Right renal pelvis (tissue), 4 donors: Measurements from ENCODE around the gene NRXN3. TPM values are rescaled to one million over a fixed set of nuclear protein-coding genes. Genes with fewer than 3 reads are reported as not detected.

ENCODE experiments used
- DNase-seq, 4 donors: peaks; one replicate each; pipeline ENCODE4 v3.0.0-alpha.2; 2013; ENCODE audit warnings: low read depth in 4 of 4, low spot score in 3 of 4, missing footprints in 1 of 4
- polyA plus RNA-seq, 4 donors: library from polyadenylated mRNA; unstranded; fragments of 120-200 nt; gene quantifications; one replicate each; pipeline ENCODE4 v1.2.1, GENCODE V29; 2013; ENCODE audit not compliant: insufficient read length in 4 of 4

NRXN3 gene
- polyA plus RNA-seq, 4 donors: 5.7 to 7.3 (median 7.2) TPM

DNA sequence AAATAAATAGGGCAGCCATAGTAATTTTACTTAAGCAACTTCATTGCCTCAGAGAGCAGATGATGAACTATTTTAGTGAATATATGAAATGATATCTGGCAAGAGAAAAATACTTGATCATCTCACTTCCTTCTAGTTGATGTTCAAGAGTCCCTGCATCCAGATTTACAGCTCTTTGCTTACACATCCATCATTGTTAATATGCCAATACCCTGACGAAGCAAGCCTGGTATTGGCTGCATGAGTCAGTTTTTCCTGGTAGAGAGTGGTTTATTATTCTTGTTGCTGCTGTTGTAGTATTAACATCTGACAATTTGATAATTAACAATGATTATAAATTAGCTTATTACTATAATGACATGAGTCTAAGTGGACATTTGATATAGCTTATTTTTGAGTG, 681.9 kb downstream of the NRXN3 start:
- DNase-seq: no peak

DNA sequence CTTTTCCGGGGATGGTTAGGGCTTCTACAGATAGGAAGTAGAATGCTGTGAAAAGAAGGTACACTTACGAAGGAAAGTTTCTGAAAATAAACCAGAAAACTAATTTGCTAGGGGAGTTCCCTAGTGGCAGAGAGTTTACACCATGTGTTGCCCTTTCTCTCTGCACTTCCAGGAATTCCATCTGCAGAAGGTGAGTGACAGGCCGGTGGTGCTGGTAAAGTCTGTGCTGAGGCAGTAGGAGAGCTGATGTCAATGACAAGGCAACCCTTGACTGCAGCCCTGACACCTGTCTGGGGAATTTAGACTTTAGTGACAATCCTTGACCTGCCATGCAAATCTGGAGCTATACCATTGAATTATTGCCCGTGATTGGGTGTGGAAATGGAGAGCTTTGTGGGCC, 687.8 kb downstream of the NRXN3 start:
- no peak for DNase-seq

DNA sequence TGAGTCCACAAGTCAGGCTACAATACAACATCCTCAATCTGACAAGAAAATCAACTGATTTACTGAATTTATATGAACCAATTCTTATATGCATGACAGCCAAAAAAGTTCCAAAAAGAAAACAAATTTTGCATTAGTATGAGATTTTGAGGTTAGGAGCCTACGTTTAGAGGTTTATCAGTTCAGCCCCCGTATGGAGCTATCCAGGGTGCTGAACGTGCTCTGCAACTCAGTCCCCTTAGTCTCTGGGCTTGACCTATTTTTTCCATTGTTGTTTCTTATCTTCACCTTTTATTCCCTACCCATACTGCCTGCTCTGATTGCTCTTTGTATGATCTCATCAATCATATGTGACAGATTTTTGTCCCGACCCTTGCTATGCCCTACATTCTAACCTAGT, 693.0 kb downstream of the NRXN3 start:
- peak; percentile 31 to 64 (median 38) for DNase-seq

DNA sequence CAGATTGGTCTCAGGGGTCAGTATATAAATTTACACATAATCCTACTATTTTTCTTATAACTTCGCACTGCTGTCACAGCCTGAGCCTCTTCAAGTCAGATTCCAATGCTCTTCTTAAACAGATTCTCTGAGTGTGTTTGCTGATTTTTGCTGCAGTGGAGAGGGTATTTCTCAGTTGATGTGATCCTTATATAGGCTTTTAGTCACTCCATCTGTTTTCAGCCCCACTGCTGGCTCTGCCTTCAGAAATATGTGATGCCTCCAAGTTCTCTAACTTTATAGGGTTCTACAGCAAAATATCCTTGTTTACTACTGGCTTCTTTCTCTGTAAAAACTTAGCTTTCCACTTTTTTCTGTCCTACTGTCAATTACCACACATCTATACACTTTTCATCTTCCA, 702.7 kb downstream of the NRXN3 start:
- no peak for DNase-seq

DNA sequence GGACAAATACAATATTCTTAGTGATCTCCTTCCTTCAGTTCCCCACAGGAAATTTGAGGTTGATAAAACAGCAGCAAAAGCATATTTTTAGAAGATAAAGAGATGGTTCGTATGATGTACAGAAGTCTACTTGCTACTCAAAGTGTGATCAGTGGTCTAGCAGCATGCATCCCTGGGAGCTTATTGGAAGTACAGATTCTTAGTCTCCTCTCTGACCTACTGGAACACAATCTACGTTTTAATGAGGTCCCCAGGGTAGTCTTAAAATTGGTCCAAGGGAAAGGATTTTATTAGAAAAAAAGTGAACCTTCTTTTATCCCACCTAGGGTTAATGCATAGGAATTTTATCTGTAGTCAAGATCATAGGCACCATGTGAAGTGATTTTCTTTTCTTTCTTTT, 703.4 kb downstream of the NRXN3 start:
- DNase-seq: no peak

DNA sequence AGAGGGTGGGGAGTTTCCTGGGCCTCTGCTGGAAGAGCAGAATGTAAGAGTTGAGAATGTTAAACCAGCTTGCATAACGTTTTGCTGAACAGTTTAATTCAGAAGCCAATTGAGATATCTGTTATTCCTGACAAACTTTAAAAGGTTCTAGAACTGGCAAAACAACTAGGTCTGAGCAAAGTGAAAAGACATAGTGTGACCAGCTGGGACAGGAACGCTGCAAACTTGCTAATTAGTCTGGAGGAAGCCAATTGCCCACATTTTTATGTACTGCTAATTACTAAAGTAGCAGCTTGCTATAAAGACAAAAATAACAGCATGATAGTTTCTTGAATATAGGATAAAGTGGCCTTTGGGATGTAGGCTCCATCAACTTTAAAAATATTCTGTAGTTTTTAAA, 704.9 kb downstream of the NRXN3 start:
- no peak for DNase-seq

DNA sequence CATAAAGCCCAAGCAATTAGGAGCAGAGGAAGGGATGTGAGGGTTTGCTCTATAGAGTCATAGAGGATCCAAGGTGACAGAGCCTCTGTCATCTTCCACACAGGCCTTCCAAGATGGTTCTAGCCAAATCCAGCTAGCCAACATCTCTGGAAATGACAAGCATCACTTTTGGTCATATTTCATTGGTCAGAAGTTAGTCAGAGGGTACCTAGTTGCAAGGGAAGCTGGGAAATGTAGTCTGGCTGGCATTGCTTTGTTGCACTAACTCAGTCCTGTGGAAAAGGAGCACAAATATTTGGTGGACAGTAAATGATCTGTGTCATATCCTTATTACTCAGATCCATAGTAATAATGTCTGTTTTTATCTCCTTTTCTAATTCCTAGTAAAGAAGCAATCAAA, 715.7 kb downstream of the NRXN3 start:
- DNase-seq: no peak

DNA sequence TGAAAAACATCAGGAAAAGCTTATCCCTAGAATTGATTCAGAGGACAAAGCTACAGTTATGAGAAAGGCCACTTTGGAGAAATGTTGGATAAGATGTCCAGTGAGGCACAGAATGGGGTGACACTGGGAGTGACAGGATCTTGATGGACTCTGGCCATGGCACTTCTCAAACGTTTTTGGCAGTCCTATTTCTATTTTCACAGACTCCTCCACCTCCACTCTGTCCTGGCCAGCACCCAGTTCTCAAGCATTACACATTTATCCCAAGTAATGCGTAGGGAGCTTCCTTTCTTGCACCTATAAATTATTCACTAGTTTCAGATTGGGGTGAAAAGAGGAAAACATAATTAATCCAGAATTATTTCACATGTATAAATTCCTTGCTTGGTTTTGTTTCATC, 727.3 kb downstream of the NRXN3 start:
- no peak for DNase-seq

DNA sequence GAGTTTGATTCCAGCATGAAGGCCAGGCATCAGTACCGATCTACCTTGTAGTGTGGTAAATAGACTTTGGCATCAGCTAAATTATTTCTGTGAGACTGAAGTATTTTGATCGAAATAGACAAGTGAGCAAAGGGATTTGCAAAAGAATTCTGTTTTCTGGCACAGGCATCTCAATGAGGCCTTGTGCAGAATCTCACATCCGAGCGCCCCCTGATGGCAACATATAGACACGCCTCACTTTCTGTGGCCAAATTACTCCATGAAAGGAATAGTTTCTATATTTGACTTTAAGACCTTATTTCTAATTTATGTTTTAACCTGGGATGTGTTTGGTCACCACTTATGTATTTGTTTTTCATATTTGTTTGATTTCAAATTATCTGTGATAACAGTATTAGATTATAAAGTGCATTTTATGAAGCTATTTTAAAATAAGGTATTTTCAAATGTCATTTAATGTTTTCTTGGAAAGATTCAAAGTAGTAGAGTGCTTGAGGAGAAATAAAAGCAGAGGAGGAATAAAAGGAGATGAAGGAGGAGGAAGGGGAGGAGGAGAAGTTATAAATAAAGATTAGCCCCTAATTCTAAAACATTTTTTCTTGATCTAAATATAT, 731.9 kb downstream of the NRXN3 start:
- peak in 3 of 4 donors; percentile 1 to 16 (median 2) for DNase-seq

DNA sequence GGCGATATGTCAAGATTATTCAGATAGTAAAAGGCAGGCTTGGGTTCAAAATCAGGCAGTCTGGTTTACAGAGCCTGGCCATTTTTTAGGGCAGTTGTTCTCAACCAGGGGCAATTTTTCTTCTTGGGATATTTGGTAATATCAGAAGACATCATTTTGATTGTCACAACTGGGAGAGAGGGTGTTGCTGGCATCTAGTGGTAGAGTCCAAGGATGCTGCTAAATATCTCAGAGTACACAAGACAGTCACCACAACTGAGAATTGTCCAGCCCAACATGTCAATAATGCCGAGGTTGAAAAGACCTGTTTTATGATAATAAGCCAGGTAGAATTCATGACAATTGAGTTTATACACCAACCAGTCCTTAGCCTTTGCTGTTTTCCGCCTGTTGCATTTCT, 733.9 kb downstream of the NRXN3 start:
- DNase-seq: no peak

DNA sequence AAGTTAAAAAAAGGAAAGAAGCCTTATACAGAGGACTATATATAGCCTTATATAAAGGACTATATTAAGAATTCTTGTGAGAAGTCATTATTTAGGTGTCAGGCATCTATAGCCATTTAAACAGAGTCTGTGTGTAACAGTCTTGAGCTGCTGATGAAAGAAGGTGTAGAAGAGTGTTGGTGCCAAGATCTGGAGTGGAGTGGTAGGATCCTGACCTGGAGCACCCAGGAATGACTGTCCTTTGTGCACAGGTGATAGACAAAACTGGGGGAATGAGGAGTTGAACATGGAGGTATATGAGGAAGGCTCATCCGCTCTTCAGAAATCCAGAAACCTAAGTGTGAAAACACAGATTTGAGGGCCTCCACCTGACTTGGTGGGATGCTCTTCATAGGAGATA, 747.3 kb downstream of the NRXN3 start:
- no peak for DNase-seq

DNA sequence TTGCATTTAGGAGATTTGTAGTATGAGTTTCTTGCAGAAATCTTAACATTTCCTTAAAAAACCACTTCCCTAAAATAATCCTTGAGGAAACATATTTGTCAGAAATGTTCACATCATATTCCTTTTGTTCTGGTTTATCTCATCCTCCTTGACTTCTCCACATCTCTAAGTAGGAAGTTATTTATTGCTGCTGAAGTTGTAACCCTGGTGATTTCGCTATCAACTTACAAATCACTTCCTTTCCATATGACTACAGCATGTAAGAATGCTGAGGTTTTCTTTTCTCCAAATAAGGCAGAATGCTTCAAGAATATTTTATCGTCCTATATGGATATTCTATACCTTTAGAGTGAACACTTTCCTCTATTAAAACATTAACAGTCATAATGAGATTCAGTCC, 751.7 kb downstream of the NRXN3 start:
- no peak for DNase-seq

DNA sequence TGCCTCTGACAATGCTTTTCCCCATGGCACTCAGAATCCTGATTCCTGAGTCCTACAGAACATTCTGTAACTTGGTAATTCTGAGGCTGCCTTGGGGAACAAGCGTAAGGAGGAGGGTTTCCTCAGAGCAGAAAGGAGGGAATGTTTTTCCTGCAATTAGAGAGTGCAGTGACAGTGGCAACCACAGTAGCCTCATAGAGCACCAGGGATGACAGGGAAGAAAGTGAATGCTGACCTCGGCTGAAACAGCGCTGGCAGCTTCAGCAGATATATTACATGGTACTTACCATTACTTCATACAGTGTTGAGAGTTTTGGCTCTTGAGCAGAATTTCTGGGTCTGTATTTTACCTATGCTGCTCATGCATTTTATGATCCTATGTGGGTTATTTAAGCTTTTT, 757.1 kb downstream of the NRXN3 start:
- no peak for DNase-seq

DNA sequence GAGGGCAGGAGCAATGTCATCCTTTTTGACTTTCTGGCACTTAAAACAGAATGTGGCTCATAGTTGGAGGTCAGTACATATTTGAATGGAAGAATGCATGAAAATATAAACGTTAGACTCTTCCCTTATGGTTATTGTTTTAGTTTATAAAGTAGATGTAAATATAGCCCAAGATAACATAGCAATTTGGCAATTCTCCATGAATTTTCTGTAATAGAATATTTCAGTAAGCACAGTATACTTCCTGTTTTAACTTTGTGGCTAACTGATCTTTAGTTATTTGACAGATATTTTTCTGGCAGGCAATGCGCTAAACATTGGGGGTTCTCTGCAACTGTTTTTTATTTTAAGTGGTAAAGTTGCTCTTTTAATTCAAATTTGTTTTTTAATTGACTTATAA, 763.0 kb downstream of the NRXN3 start:
- DNase-seq: no peak

DNA sequence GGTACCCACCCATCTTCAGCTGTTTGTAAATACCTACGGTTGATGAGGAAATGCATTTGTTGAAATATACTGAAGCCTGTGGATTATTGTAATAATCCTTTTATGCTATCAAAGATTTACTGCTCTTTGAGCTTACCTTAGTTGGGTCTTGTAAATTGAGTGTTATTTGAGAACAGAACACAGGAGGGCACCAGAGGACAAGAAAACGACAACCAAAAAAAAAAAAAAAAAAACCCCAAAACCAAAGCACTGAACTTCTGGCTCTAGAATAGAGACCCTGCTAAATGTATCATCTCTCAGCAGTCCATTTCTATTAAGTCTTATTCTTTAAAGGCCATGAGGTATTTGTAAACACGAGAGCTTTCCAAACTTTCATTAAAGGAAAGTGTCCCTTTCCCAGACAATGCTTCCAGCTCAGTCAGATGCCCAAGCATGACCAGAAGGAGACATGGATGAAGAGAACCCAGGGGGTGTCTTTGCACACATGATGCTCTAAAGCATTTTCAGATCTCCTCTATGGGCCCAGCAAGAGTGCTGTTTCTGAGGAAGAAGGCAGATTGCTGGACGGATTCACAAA, 763.9 kb downstream of the NRXN3 start:
- DNase-seq: peak in 3 of 4 donors; percentile 13 to 25 (median 24)

DNA sequence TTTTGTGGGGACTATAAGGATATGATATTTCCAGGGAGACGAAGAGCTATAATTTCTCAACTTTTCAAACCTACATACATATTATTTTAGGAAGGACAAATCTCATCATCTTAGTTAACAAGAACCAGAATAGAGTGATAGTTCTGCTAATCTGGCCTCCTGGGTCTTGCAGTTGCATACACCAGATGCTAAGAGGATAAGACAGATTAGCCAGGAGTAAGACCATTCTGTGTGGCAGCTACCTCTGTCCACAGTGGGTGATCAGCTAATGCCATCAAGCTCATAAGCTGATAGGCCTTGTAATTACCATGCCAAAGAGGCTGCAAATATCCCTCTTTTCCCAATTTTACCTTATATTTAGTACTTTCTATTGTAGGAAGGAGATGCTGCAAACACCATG, 776.8 kb downstream of the NRXN3 start:
- DNase-seq: no peak

DNA sequence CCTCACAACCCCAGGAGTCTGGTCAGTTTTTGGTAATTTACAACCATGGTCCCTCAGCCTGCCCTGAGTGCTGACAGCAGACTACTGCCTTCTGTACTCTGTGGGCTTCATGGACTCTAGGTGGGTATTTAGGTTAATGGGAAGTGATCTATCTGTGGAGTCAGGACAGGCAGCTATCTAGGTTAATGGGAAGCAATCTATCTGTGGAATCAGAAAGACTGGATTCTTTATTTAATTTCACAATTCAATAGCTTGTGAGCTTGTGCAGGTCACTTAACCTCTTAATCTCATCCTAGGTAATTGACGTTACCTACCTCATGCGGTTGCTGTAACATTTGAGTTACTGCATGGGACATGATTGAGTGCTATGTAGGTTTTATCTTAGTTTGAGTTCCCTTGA, 777.5 kb downstream of the NRXN3 start:
- DNase-seq: no peak

DNA sequence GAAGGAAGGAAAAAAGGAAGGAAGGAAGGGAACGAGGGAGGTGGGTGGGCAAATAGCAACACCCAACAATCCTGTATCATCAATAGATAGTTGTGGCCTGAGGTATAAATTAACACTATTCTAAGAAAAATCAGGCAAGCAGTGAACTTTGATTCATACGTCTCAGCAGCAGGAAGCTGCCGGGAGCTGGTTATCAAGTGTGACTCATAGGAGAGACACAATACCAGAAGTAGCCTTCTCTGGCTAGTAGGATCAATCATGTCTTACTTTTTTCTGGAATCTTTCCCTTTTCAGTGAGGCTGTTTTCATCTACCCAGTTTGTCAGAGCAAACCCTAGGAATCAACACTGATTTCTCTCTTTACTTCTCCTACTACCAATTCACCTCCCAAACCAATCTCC, 780.5 kb downstream of the NRXN3 start:
- DNase-seq: no peak

DNA sequence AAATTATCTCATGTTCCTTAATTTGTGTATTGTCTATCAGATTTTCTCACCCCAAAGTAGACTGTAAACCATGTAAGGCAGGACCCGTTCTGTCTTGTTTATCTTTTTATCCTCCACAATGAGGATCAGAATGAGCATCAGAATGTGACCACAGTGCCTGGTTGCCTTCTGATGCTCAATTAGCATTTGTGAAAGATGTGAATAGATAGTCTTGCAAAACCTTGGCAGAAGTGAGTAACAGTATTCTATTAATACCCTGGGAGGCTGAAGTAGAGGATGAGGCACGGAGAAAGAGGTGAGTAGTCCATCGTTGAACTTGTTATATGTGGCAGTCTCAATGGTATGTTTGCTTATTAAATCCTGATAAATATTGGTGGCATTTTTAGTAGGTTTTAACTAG, 781.4 kb downstream of the NRXN3 start:
- DNase-seq: no peak

DNA sequence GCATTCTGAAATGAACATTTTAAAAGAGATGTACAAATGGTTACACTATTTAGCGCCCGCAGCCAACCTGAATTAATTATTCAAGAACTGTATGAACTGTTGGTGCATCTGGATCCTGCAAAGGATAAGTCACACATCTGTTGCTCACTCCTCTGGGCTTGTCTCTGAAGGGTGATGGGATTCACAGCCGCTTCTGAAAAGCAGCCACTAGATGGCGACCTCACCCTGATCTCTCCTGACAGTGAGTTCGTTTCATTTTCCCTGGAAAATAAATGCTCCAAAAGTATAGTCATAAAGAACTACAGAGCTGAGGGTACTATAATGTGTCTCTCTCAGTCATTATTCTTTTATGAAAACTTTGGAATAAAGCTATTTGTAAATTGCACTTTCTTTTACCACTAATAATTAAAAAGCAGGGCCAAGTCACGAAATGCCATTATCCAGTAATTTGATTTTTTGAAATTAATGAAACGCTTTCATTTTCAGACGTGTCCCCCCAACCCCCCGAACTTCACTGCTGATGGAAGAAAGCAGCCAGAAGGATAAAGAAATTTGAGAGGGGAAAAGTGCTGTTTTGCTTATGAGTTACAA, 789.6 kb downstream of the NRXN3 start:
- DNase-seq: peak; percentile 47 to 69 (median 61)

DNA sequence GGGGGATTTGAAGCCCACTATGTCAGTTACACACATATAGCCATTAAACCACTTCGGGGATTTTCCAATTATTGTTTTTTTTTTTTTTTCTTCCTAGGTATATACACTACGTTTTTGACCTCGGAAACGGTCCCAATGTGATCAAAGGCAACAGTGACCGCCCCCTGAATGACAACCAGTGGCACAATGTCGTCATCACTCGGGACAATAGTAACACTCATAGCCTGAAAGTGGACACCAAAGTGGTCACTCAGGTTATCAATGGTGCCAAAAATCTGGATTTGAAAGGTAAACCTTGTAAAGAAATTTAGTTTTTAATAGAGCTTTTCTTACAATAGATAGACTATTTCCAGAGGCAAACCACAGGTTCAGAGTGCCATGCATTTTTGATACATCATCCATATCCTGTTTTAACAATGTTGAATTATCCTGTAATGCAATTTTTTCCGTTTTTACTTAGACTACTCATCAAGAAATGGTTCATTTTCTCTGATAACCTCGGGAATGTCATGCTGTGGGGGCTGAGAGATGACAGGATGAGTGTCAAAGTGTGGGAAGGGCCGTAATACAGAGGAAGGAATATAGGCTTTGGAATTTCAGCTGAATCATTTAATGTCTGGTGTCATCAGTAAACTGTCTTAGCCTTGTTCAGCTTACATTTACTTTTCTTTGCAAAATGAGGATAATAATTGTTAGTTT, 797.1 kb downstream of the NRXN3 start:
- no peak for DNase-seq

DNA sequence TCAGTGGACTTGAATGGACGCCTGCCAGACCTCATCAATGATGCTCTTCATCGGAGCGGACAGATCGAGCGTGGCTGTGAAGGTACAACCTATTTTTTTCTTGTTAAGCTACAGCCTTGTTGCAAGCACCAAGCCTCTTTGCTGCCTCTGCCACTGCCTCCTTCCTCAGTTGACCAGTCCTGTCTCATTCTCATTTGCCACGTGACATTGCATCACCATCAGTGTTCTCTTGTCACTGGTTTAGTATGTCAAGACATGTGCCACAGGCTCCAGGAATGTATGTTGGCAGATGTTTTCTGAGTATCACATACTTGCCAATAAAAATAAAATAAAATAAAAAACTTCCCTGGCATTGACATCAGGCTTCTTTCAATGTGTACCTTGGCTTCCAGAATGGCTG, 798.1 kb downstream of the NRXN3 start:
- DNase-seq: no peak
